K562 (cell line): Measurements from ENCODE around the gene DLGAP1. TPM values are rescaled to one million over a fixed set of nuclear protein-coding genes. Genes with fewer than 3 reads are reported as not detected.

Experiments used
- CBX2 ChIP-seq: fragments of 200-600 bp; sonication (generic); IDR thresholded peaks from one replicate; pipeline ENCODE4 v1.6.1; 2012; ENCODE audit warnings: mild to moderate bottlenecking, low read length, inconsistent platforms; ENCODE audit not compliant: insufficient read depth, poor library complexity, severe bottlenecking
- COPS2 ChIP-seq: fragments of 450-650 bp; conservative IDR thresholded peaks from 2 replicates; pipeline ENCODE4 v1.6.1; 2016; ENCODE audit warnings: mild to moderate bottlenecking, moderate library complexity
- DDX20 ChIP-seq: fragments of 450-650 bp; IDR thresholded peaks from 2 replicates; pipeline ENCODE4 v1.6.1; 2016; ENCODE audit warnings: missing genetic modification characterization, low read depth, mild to moderate bottlenecking, missing compliant biosample characterization, moderate library complexity
- E2F3 ChIP-seq: fragments of 250-450 bp; sonication (Bioruptor Pico); IDR thresholded peaks from 2 replicates; pipeline ENCODE4 v1.4.0; 2020; ENCODE audit warnings: mild to moderate bottlenecking
- E2F4 ChIP-seq: sonication (generic); formaldehyde crosslinking; IDR thresholded peaks from 2 replicates; pipeline ENCODE4 v1.8.0; 2022; ENCODE audit warnings: mild to moderate bottlenecking, low read depth, missing genetic modification reagents
- ETS1 ChIP-seq: conservative IDR thresholded peaks from 2 replicates; pipeline ENCODE4 v1.6.1; 2011; ENCODE audit warnings: low read depth, mild to moderate bottlenecking, low read length; ENCODE audit not compliant: control insufficient read depth
- PCBP1 ChIP-seq: fragments of 200-400 bp; formaldehyde crosslinking; IDR thresholded peaks from 2 replicates; pipeline ENCODE4 v1.6.1; 2018; ENCODE audit warnings: mild to moderate bottlenecking, low read depth, low read length; ENCODE audit not compliant: poor library complexity, severe bottlenecking
- SIN3B ChIP-seq: fragments of 450-650 bp; IDR thresholded peaks from 2 replicates; pipeline ENCODE4 v1.6.1; 2017; ENCODE audit warnings: low read depth, mild to moderate bottlenecking, moderate library complexity
- SMC3 ChIP-seq: conservative IDR thresholded peaks from 2 replicates; pipeline ENCODE4 v1.6.1; 2011; ENCODE audit warnings: low read depth, low read length, improper control_type of control experiment; ENCODE audit not compliant: insufficient read depth
- STAT5B ChIP-seq: fragments of 250-450 bp; sonication (Bioruptor Pico); IDR thresholded peaks from 2 replicates; pipeline ENCODE4 v1.8.0; 2021; ENCODE audit warnings: mild to moderate bottlenecking, inconsistent platforms
- TRIM25 ChIP-seq: fragments of 450-650 bp; IDR thresholded peaks from 2 replicates; pipeline ENCODE4 v1.7.0; 2016; ENCODE audit warnings: borderline replicate concordance
- XRCC5 ChIP-seq: fragments of 200-400 bp; formaldehyde crosslinking; IDR thresholded peaks from 2 replicates; pipeline ENCODE4 v1.6.1; 2017; ENCODE audit warnings: low read depth, mild to moderate bottlenecking, low read length
- ZKSCAN1 ChIP-seq: fragments of 150-350 bp; IDR thresholded peaks from 2 replicates; pipeline ENCODE4 v1.6.1; 2016; ENCODE audit warnings: low read depth, low read length
- ZNF184 ChIP-seq: sonication (generic); formaldehyde crosslinking; IDR thresholded peaks from 2 replicates; pipeline ENCODE4 v1.5.0; 2020; ENCODE audit warnings: missing genetic modification reagents
- ZNF445 ChIP-seq: fragments of 250-450 bp; sonication (Bioruptor Pico); IDR thresholded peaks from 2 replicates; pipeline ENCODE4 v1.4.0; 2020; ENCODE audit warnings: low read depth, mild to moderate bottlenecking, moderate library complexity
- ZNF699 ChIP-seq: fragments of 250-450 bp; sonication (Bioruptor Pico); IDR thresholded peaks from 2 replicates; pipeline ENCODE4 v1.8.0; 2021; ENCODE audit warnings: mild to moderate bottlenecking, moderate library complexity; ENCODE audit not compliant: insufficient replicate concordance
- ZSCAN29 ChIP-seq: fragments of 450-650 bp; IDR thresholded peaks from 2 replicates; pipeline ENCODE4 v1.6.1; 2017
- polyA plus RNA-seq, 8 experiments: library from polyadenylated mRNA; depleted of rRNA in 4 of 8; stranded (reverse) in 5 of 8; unstranded in 3 of 8; fragments of >200 nt; fragmentation: Nextera tagmentation in 2 of 8; fragmentation: Illumina TruSeq in 1 of 8; extraction: Ambion mirVana in 2 of 8; extraction: Trizol in 1 of 8; gene quantifications; 2 replicates each; pipeline versions ENCODE4 v1.2.1 to v1.2.3, GENCODE V29; 2011 to 2014; ENCODE audit warnings: inconsistent platforms in 1 of 8, missing spikeins in 1 of 8
- total RNA-seq, 7 experiments: library from RNA; depleted of rRNA in 6 of 7; stranded (reverse); fragments of >200 nt in 6 of 7; fragmentation: Illumina TruSeq in 2 of 7; extraction: Trizol in 2 of 7; gene quantifications; 2 replicates each; pipeline versions ENCODE4 v1.2.1 to v1.2.3, GENCODE V29; 2011 to 2021; ENCODE audit warnings: low replicate concordance in 1 of 7
- TF ChIP-seq, protein P1 (sequence below): fragments of 250-450 bp; sonication (Bioruptor Pico); IDR thresholded peaks from 2 replicates; pipeline ENCODE4 v1.6.1; 2021; ENCODE audit warnings: mild to moderate bottlenecking
- TF ChIP-seq, protein P2 (sequence below), 2 experiments: fragments of 150-350 bp in 1 of 2; IDR thresholded peaks; 2 replicates each; pipeline ENCODE4 v1.6.1; 2012 to 2016; ENCODE audit warnings: low read depth in 2 of 2, low read length in 2 of 2, mild to moderate bottlenecking in 1 of 2, moderate library complexity in 1 of 2

Gene DLGAP1
- total and polyA plus RNA-seq, 9 of the 15 experiments (the other 6 are each of a cell fraction or from before 2014, with no cell fraction given) = 0.04 to 0.22 (median 0.08) TPM

GRCh38 chr18:3771121-3771971, 683.8 kb downstream of the DLGAP1 start (continued):
- TF ChIP-seq COPS2 = no peak
- TF ChIP-seq ZNF445 (CRISPR knock-in tag) = no peak
- TF ChIP-seq, protein P1, sequence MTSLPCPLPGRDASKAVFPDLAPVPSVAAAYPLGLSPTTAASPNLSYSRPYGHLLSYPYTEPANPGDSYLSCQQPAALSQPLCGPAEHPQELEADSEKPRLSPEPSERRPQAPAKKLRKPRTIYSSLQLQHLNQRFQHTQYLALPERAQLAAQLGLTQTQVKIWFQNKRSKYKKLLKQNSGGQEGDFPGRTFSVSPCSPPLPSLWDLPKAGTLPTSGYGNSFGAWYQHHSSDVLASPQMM (CRISPR knock-in tag) = no peak
- TF ChIP-seq ZSCAN29 = no peak
- no peak for TF ChIP-seq DDX20 (tag)
- no peak for TF ChIP-seq SIN3B
- TF ChIP-seq TRIM25 = no peak
- no peak for TF ChIP-seq PCBP1
- TF ChIP-seq ETS1 = no peak
- TF ChIP-seq SMC3 = peak; percentile 76
- 0 out of 2 replicates have a peak, but pooled peaks have one; percentile 16 for TF ChIP-seq ZKSCAN1
- TF ChIP-seq STAT5B (CRISPR knock-in tag) = no peak
- TF ChIP-seq ZNF699 = no peak
- TF ChIP-seq CBX2 = no peak
- TF ChIP-seq, protein P2, sequence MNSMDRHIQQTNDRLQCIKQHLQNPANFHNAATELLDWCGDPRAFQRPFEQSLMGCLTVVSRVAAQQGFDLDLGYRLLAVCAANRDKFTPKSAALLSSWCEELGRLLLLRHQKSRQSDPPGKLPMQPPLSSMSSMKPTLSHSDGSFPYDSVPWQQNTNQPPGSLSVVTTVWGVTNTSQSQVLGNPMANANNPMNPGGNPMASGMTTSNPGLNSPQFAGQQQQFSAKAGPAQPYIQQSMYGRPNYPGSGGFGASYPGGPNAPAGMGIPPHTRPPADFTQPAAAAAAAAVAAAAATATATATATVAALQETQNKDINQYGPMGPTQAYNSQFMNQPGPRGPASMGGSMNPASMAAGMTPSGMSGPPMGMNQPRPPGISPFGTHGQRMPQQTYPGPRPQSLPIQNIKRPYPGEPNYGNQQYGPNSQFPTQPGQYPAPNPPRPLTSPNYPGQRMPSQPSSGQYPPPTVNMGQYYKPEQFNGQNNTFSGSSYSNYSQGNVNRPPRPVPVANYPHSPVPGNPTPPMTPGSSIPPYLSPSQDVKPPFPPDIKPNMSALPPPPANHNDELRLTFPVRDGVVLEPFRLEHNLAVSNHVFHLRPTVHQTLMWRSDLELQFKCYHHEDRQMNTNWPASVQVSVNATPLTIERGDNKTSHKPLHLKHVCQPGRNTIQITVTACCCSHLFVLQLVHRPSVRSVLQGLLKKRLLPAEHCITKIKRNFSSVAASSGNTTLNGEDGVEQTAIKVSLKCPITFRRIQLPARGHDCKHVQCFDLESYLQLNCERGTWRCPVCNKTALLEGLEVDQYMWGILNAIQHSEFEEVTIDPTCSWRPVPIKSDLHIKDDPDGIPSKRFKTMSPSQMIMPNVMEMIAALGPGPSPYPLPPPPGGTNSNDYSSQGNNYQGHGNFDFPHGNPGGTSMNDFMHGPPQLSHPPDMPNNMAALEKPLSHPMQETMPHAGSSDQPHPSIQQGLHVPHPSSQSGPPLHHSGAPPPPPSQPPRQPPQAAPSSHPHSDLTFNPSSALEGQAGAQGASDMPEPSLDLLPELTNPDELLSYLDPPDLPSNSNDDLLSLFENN (IDR thresholded peaks at IDR 0.05; ENCODE audit: low read depth in 2 of 2, low read length in 2 of 2) = peak in 1 of 2 experiments; percentile 27; a peak in 1 of 4 replicates
- TF ChIP-seq E2F3 = no peak
- TF ChIP-seq E2F4 (CRISPR knock-in tag) = 0 out of 2 replicates have a peak, but pooled peaks have one; percentile 25
- TF ChIP-seq XRCC5 = no peak
- TF ChIP-seq ZNF184 (CRISPR knock-in tag) = no peak
